DMS53 (cell line): ENCODE measurements around the gene HPSE2.

Source experiments
- DNase-seq: peaks from one replicate; lab custom pipeline; 2025; lab: John Stamatoyannopoulos, UW

The HPSE2 gene

DNA sequence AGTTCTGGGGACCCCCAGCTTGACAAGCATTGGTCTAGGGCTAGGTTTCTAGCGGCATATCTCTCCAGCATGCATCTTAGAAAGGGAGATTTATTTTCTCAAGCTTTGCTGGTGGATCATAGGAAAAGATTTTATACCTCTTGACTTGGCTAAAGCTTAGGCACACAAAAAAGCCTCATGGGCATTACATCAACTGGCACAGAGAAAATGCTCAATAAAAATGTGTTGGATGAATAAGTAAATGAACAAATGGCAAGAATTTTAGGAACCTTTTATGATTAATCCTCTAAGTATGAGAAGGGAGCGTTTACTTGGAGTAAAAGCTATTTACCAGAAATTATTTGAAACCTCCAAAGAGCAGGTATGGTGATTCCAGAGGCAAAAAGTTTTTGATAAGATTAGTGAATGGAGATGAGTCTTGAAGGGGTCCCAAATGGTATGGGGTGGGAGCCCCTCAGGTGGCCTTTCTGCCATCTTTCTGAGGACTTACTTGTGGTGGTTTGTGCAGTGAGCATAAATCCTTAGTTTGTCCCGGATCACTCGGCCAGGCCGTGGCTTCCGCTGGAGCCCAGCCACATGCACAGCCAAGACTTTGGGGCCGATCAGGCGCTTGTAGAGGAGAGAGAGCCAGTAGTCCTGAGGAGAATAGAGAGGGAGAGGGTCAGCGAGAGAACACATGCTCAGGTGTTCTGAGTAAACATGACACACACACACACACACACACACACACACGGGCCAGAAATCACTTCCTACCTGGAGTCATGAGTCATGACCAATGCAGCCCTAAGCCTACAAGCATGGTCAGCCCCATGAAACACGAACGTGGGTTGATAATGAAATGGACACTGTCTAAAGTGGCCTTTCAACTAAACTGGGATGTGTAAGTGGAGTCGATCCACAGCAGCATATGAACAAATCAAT is 745.8 kb downstream of the HPSE2 start:
- DNase-seq, result peak; percentile 95

DNA sequence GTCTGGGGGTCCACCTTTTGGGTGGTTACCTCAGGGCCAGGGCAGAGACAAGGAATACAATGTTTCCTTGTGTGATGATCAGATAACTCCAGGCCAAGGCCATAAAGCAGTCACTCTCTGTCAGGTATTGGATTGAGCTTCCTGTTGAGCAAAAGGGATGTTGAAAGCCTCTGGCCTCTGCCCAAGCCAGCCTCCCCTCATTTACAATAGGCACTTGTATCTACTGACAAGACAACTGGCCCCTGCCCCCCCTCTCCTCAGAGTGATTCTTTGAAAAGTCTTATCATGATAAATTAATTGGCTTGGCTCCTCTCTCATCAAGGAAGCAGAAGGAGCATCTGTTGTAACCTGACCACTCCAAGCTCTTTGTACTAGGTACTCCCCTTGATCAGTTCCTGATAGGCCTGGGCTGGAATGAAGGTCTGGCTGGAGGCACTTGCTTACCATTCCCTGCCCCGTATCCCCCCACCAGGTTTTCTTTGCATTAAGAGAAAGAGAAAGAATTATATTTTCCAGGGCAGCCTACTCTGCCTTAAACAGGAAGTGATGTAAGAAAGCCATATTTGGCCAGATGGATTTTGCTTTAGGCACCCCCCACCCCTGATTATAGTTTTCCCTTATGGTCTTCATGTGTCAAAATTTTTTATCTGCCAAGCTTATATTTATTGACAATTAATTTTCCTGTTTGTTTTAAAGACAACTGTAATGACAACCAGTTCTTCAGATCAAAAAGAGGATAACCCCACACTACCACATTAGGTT is 746.8 kb downstream of the HPSE2 start:
- DNase-seq, result peak; percentile 17

DNA sequence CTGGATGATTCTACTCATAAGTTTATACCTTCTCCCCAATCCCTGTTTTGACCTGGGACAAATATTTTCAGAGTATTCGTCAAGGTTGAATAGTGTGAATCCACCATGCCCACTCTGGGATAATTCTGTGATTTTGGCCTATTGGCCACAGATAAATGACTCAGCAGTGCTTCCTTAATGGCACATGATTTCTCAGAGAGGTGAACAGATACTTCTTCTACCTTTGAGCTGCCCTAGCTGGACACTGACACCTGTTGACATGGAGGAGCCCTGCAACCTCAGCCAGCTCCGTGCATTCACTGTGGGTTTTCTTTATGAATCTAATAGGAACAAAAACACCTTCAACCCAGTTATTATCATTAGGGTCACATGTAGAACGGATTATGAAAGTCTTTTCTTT is 748.0 kb downstream of the HPSE2 start:
- DNase-seq, result peak; percentile 20

DNA sequence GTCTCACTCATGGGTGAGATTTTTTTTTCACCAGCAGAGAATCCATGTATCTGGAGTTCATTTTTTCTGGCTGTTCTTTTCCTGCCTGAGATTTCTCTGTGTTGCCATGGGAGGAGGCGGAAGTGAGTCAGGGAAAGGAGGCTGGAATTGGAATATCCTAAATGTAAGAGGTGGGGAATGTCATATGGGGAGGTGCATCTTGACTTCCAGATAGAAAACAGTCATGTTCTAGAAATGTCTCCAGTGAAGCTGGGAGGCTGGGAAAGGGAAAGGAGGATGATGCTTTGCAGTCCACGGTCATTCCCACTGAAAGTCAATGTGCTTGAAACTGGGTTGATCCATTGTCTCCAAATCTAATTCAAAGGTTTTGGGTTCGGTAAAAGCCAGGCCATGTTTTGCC is 749.2 kb downstream of the HPSE2 start:
- no peak for DNase-seq

DNA sequence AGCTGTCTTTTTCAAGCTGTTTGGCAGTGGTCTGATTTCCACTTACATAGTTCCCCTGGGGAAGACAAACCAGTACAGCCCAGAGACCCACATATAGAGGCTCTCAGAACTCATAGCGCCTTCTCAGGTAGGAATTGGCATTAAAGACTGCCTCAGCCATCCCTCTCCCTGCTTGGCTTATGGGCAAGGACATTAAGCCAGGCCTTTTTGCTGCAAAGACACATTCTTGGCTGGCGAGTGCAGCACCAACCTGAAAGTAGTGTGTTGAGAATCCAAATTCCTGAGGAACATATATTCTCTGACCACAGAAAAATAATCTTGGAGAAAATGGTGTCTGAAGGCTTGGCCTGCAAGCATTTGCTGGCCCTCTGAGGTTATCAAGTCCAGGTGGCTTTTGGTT is 749.7 kb downstream of the HPSE2 start:
- DNase-seq, result no peak

DNA sequence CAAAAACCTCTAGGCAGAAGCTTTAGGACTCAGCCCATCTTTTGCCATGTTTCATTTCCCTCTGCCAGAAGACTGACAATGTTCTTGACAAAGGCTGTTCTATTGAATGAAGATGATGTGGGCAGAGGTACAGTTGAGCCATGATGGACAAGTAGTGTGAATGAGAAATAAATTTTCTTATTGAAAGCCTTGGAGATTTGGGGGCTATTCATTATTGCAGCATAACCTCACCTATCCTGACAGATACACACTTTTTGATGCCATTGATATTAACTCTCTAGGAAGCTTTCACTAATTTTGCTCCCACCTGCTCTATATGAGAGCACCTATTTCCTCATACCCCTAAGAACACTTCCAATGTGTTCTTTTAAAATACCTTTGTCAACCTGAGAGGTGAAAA is 752.0 kb downstream of the HPSE2 start:
- no peak for DNase-seq

DNA sequence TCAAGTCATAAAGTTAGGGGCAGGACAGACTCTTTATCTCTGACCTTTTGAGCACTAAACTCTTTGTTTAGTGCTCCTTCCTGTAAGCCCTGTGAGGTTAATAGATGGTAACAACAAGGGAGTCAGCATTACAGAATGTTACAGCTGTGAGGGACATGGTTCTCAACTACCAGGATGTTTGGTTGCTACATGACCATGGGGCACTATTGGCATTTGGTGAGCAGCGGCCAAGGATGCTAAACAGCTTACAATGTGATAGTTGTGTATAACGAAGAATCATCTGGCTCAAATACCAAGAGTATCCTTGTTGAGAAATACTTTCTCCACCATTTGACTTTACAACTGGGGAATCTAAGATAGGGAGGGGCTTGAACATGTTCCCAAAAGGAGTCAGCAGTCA is 753.6 kb downstream of the HPSE2 start:
- no peak for DNase-seq

DNA sequence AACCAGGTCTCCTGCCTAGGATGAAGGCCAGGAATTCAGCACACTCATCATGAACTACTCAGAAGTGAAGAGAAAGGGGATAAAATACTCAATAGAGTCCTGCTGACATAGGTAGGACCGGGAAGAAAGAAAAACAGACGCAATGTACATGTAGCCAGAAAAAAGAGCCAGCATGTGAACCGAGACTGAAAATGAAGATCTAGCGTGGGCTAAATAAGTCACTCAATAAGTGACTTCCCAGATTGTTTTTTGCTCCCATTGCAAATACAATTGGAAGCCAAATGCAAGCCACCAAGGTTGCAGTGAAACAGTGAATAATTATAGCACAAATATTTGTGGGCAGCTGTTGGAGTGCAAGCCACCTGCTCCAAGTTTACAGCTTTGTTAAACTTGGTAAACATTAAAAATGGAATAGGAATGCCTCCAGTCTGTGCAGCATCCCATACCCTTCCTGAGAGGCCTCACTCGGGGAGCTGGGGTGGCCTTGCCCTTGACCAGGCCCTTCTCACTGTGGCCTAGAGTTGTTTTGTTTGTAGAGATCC is 754.2 kb downstream of the HPSE2 start:
- peak; percentile 40 for DNase-seq

DNA sequence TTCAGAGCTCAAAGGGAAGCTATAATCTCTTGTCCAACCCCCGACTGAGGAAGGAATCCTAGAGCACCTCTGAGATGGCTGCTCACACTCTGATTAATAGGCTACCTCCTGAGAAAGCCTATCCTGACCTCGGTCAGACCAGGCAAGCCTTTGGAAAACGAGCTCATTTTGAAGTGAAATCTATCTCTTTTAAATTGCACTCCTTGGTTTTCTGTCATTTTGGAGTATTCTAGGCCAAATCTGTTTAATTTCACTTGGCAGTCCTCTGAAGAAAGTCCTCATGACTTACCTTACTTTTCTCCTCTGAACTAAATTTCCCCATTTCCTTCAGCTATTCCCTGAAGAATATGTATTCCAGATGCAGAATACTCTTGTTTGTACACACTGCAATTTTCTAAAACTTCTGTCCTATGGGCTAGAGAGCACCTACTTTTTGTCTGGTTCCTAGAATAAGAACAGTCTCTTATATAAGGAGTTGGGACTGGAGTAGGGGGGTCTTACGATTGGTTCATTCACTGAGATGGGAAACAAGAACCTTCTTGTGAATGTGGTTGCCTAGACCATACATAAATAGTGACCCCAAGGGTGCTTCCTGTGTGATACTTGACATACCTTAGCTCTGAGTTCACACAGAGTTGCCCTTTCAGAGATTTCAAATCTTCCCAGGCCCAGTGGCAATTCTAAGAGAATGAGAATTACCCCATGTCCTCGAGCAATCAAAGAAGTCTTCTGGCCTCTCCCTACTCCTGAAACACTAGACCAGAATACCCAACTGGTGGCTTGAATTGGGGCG is 757.0 kb downstream of the HPSE2 start:
- peak; percentile 11 for DNase-seq

DNA sequence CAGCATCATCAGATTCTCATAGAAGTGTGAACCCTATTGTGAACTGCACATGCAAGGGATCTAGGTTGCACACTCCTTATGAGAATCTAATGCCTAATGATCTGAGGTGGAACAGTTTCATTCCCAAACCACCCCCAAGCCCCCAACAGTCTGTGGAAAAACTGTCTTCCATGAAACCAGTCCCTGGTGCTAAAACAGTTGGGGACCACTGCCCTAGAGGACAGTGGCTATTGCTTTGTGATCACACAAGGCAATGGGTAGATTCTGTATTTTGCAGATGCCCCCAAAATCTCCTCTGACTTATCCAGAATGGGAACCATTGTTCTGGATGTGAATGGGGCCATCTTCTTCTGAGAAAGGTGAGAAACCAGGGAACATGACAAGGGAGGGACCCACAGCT is 757.8 kb downstream of the HPSE2 start:
- DNase-seq, result no peak

DNA sequence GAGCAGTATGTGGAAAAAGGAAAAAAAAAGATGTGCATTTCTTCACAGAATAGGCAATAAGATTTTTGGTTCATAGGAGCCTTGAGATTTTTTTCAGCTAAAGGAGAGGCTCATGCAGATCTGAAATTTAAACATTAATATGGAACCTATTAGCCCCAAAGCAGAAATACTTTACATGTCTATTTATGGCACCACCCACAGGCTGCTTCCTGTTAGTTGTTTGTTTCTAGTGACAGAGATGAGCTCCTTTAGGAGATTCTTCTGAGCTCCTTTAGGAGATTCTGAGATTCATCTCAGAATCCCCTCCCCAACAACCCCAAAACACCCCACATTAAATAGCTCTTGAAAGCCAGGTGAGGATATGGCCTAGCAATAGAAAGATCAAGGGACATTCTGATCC is 761.0 kb downstream of the HPSE2 start:
- no peak for DNase-seq

DNA sequence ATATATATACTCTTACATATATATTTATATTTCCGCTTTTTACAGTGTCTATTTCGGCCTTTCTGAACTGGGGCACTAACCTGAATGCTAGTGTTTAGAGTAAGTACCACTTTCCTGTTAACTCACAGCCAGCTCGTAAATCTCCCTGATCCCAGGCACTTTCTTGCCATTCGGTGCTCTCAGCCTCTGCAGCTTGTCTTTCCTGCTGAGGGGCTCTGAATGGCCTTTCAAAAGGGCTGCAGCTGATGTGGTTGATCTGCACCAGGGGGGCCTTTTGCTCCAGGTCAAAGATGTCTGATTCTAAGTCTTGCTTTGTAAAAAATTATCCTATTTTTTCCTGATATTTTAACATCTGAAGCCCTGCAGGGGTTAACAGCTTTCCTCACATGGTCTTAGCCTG is 763.5 kb downstream of the HPSE2 start:
- no peak for DNase-seq

DNA sequence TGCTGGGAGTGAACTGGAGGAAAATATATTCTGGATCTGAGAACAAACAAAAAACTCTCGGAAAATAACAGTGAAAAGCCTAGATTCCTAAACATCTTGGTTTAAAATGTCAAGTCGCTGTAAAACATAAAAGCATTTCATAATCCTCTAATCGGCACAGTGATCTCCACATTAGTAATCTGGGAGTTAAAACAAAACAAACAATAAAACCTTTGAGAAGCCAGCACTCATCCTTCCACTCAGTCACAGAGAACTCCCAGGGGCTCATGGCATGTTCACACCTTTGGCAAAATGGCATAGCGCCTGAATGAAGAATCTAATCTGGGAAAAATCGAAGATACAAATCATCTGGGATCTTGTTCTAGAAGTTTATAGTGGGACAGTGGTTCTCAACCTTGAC is 764.8 kb downstream of the HPSE2 start:
- no peak for DNase-seq

DNA sequence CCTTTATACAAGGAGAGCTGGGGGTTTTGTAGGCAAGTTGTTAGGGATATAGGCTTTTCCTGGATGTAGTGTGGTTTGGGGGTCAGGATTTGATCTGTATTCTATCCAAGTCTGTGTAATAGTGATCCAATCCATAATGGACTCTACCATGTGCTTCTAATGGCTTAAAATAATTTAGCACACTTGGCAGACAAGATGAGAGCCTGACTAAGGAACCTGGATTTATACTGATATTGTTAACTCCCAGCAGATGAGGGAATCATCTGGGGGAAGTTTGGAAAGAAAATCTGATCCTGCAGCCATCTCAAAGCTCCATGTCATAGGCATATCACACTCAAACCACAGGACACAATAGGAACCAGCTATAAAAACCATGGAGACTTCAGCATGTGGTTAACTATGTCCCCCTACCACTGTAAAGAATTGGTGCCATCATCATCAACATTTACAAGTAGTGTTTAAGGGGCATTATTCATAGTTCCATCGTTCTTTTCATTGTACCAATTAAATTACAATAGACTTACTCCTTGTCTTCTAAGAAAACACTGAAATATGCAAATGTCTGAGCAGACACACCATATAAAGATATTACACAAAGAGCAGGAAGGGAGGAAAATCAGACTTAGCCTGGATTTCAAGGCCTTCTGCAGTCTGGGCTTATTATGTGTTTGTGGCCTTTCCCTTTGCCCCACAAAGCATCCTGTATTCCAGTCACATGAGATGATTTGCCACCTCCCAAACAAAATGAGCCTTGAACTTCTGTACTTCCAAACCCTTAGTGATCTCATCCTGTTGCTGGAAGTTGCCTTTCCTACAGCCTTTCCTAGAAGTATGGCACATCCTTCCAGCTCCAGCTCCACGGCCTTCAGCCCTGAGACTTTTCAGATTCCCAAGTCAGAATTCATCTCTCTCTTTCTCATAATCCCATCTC is 766.4 kb downstream of the HPSE2 start:
- no peak for DNase-seq

DNA sequence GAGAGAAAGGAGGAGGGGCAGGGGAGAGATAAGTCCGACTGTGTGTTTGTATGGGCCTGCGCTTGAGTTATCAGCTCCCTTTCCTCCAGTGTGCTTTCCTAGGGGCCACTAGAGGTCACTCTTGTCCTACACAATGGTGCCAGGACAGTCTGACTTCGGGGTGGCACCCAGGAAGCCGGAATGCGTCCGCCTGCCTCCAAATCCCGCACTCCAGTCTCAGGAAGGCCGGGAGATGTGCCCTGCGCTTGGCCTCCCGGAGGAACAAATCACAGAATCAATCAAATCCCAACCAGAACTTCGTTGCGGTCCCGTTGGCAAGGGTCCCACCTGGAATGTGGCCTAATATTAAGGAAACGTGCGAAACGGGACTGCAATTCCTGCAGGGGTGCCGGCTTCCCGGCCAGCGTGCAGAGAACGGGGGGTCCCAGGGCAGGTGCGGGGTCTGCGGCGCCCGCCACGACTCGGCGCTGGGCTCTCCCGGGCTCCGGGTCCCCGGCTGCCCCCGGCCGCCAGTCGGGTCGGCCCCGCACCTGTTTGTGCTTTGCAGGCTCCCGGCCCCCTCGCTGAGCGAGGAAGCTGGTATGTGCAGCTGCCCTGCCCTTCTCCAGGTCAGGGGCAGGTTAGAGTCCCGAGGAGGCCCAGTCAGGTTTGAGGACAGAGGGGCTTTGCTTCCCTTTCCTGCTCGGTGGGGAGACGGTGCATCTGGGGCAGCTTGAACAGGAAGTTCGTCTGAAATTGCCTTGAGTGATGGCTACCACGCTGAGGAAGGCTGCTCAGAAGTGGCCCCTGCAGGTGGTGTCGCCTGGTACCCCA is 767.9 kb downstream of the HPSE2 start:
- DNase-seq, result peak; percentile 93

DNA sequence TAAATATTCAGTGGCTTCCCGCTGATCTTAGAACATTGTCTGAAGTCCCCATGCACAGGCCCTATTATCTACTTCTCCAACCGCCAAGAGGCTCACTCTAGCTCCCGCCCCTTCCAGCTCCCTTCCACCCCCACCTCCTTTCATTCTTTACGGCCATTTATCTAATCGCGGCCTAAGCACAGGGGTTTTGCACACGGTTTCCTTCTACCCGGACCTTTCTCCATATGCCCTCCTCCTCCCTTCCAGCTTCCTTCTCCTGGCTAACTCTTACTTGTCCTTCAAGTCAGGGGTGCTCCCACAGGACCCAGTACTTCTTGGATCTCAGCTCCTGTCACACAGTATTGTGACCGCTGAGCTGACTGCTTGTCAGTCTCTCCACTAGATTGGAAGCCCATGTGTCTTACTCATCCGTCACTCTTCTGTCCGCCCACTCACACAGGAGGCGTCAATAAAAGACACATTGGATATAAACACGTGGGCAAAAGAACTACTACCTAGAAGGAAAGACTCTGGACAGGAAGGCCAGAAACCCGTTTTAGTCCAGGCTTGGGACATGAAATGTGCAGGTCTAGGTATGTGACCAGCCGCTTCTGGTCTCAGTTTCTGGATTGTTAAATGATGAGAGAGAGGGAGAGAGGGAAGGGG is 768.7 kb downstream of the HPSE2 start:
- DNase-seq, result no peak

DNA sequence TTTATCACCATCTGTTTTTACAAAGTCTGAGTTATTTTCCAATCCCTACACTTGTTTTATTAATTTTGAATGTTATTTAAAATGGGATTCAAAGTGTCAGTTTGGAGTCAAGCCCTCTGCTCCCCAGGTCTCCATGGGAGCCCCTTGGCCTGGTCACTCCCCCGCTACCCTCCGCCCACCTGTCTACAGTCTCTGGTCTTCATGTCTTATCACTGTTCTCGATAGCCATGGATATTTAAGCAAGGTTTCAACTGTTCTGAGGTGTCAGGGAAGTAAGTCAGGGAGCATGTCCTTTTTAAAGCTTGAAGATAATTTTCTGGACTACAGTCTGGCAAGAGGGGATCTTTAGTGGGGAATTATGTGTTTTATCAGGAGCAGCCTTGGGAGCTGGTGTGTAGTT is 769.8 kb downstream of the HPSE2 start:
- DNase-seq, result no peak

DNA sequence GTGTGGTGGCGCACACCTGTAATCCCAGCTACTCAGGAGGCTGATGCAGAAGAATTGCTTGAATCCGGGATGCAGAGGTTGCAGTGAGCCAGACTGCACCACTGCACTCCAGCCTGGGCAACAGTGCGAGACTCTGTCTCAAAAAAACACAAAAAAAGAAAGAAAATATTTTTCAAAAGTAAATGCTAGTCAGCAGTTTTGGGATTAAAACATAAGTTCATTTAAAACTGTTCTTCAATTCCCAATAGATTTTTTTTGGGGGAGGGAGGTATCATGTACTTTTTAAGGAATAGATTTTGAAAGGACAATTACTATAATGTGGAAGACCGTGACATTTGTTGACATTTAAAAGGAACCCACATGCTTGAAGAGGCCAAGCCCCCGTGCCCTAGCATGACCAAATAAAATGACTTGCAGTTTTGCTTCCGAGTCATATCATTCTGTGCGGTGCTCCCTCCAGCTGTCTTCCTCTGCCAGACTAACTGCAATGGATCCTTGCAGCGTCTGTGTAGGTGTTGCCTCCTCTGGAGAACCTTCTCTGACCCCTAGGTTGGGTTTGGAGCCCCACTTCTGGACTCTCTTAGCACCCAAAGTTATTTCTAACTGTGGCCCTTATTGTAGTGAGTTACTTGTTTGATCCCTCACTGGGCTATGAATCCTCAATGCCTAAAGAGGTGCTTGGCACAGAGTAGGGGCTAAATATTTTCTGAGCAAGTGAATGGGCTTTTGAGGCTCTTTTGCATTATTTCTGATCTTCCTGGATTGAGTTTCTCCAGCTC is 771.5 kb downstream of the HPSE2 start:
- DNase-seq, result no peak

DNA sequence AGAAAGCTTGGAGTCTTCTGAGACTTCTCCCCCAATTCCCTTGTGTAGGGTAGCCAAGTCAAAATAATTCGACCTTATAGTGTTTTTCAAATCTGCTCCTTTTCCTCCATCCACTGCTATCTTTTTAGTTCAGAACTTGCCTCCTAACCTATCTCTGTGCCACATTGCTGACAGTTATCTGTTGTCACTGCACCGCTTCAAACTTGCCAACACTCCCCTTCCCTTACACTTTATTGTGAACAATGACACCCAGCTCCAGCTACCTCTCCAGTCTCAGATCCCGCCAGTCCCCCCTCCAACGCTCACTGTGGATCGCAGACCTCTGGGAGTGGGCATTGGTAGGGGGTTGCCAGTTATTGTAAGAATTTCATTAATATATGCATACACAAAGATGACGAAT is 772.6 kb downstream of the HPSE2 start:
- DNase-seq, result no peak
